Breast epithelium (tissue), 4 donors: ENCODE measurements around the gene PPARG. TPM values are rescaled to one million over a fixed set of nuclear protein-coding genes. Genes with fewer than 3 reads are reported as not detected.
A peak's percentile ranks its signal among the peaks of the same experiment; 100 is the strongest.

ENCODE experiments used
- DNase-seq, 2 donors: peaks; one replicate each; pipeline ENCODE4 v3.0.0-alpha.2; 2019; ENCODE audit warnings: low spot score in 2 of 2
- H3K27ac ChIP-seq, 2 donors: fragments of 200-600 bp; sonication (generic) in 1 of 2; one replicate each; pipeline ENCODE4 v1.5.1; 2016 to 2019; ENCODE audit warnings: mild to moderate bottlenecking in 1 of 2
- H3K27me3 ChIP-seq, 2 donors: fragments of 200-600 bp; sonication (generic) in 1 of 2; one replicate each; pipeline versions ENCODE4 v1.5.1 to v1.6.0; 2017 to 2019; ENCODE audit warnings: control low read depth in 1 of 2, mild to moderate bottlenecking in 1 of 2
- H3K36me3 ChIP-seq: fragments of 200-600 bp; one replicate; pipeline ENCODE4 v1.5.1; 2019
- H3K4me1 ChIP-seq, 2 donors: fragments of 200-600 bp; sonication (generic); one replicate each; pipeline ENCODE4 v1.5.1; 2016 to 2019; ENCODE audit warnings: control low read depth in 1 of 2
- H3K4me3 ChIP-seq, 3 donors: fragments of 200-600 bp; sonication (generic); 1 replicate in 2 of 3; 2 replicates in 1 of 3; pipeline ENCODE4 v1.5.1; 2016 to 2019; ENCODE audit warnings: mild to moderate bottlenecking in 3 of 3, moderate library complexity in 2 of 3
- H3K9me3 ChIP-seq, 2 donors: fragments of 200-600 bp; sonication (generic) in 1 of 2; one replicate each; pipeline ENCODE4 v1.5.1; 2016 to 2019; ENCODE audit warnings: control low read depth in 1 of 2
- POLR2A ChIP-seq: fragments of 450-650 bp; IDR thresholded peaks from one replicate; pipeline ENCODE4 v1.6.1; 2016; ENCODE audit warnings: antibody characterized with exemption, mild to moderate bottlenecking, moderate library complexity
- POLR2AphosphoS5 ChIP-seq, 3 donors: sonication (generic); formaldehyde crosslinking; IDR thresholded peaks; one replicate each; pipeline ENCODE4 v1.6.1; 2017; ENCODE audit warnings: antibody characterized with exemption in 3 of 3
- intact Hi-C: fragments of 100-400 bp; cut with DNase I; formaldehyde crosslinking; loops from one replicate; pipeline ENCODE4 v1.15.1; 2023; ENCODE audit warnings: low total_unique reads
- total RNA-seq, 3 donors: library from RNA; depleted of rRNA; stranded (reverse); fragments of >200 nt; gene quantifications; one replicate each; pipeline ENCODE4 v1.1.0, GENCODE V29; 2016
- TF ChIP-seq, protein P1 (sequence below), 3 donors: fragments of 450-650 bp; IDR thresholded peaks; one replicate each; pipeline ENCODE4 v1.5.1; 2016 to 2017; ENCODE audit warnings: antibody characterized with exemption in 3 of 3, mild to moderate bottlenecking in 3 of 3, moderate library complexity in 3 of 3

Gene PPARG
- total RNA-seq, 3 donors from 2014 or later: 44.2 to 359 (median 96.0) TPM

DNA sequence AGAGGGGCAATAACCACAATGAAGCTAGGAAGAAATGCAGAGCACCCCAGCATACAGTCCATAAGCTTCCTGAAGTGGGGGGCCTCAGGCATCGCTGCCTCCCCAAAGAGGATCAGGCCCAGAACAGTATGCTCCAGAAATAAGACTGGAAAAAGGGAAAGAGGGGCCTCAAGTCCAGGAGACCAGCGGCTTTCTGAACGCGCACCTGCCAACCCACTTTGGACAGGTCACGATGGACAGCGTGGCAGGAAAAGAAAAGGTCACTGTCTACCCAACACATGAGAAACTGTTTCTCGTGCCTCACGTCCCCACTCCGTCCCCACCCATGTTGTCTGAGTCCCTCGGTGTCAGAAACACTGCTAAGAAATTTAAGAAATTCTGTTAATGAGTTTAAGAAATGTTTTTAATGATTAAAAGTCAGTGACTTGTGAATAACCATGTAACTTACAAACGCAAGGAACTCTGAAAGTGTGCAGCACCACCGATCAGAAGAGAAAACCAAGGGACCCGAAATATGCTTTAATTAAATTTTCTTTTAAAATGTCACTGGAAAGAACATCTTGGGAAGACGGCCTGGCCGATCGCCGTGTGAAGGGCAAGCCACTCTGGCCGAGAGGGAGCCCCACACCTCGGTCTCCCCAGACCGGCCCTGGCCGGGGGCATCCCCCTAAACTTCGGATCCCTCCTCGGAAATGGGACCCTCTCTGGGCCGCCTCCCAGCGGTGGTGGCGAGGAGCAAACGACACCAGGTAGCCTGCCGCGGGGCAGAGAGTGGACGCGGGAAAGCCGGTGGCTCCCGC is 1.7 kb upstream of the PPARG start:
- no peaks in the 10 kb centered on the region for H3K36me3 ChIP-seq
- intact Hi-C loops: no loop called here

DNA sequence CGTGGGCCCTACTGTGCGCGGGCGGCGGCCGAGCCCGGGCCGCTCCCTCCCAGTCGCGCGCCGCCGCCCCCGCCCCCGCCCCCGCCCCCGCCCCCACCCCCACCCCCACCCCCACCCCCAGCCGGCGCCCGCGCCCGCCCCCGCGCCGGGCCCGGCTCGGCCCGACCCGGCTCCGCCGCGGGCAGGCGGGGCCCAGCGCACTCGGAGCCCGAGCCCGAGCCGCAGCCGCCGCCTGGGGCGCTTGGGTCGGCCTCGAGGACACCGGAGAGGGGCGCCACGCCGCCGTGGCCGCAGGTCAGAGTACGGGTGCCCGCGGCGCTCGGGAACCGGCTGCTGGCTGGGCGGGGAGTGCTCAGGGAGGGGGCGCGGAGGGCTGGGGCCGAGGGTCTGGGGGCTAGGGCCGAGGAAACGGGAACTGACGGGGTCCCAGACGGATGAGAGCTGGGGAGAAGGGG is 1.1 kb upstream of the PPARG start:
- Histone ChIP-seq H3K27me3 (no peaks in the 10 kb centered on the region), H3K4me3 (peak overlapping the region; percentile 71 to 91 (median 88)), H3K36me3 (no peaks in the 10 kb centered on the region), H3K27ac (peak overlapping the region; percentile 83 to 89), H3K9me3 (no peaks in the 10 kb centered on the region), H3K4me1 (no peaks in the 10 kb centered on the region)
- TF ChIP-seq POLR2A (no peak), POLR2AphosphoS5 (IDR thresholded peaks at IDR 0.05) (no peak)
- TF ChIP-seq, protein P1, sequence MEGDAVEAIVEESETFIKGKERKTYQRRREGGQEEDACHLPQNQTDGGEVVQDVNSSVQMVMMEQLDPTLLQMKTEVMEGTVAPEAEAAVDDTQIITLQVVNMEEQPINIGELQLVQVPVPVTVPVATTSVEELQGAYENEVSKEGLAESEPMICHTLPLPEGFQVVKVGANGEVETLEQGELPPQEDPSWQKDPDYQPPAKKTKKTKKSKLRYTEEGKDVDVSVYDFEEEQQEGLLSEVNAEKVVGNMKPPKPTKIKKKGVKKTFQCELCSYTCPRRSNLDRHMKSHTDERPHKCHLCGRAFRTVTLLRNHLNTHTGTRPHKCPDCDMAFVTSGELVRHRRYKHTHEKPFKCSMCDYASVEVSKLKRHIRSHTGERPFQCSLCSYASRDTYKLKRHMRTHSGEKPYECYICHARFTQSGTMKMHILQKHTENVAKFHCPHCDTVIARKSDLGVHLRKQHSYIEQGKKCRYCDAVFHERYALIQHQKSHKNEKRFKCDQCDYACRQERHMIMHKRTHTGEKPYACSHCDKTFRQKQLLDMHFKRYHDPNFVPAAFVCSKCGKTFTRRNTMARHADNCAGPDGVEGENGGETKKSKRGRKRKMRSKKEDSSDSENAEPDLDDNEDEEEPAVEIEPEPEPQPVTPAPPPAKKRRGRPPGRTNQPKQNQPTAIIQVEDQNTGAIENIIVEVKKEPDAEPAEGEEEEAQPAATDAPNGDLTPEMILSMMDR (IDR thresholded peaks at IDR 0.05): no peak
- DNase-seq: no peak
- intact Hi-C loops: no loop called here

More for the DNA sequence above, 1.7 kb upstream of the PPARG start:
- no peak for TF ChIP-seq POLR2A
- TF ChIP-seq POLR2AphosphoS5 (IDR thresholded peaks at IDR 0.05): no peak
- TF ChIP-seq, protein P1 (IDR thresholded peaks at IDR 0.05): no peak
- DNase-seq: no peak
- Histone ChIP-seq H3K27ac (peak overlapping the region; percentile 57 to 89), H3K9me3 (no peaks in the 10 kb centered on the region), H3K27me3 (no peaks in the 10 kb centered on the region), H3K4me1 (no peaks in the 10 kb centered on the region), H3K4me3 (peak overlapping the region; percentile 71 to 91 (median 88))

DNA sequence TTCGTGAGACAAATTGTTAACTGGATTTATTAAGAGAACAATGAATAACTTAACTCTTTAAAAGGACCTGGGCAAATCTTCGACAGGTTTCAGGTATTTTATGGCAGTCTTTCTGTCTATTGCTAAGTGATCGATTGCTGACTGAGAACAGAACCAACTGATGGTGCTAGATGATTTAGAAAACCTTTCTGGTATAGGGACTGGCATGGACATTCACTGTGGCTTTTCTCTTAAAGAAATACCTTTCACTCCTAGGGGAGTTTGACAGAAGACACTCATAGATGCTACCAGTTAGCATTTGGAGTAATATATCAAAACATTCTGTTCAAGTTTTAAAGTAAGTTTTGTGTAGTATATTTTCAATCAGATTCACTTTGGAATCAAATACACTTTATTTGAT is 654 bp downstream of the PPARG start:
- H3K36me3 ChIP-seq: no peaks in the 10 kb centered on the region
- H3K27me3 ChIP-seq: no peaks in the 10 kb centered on the region
- H3K4me1 ChIP-seq: no peaks in the 10 kb centered on the region
- TF ChIP-seq, protein P1 (IDR thresholded peaks at IDR 0.05): no peak
- TF ChIP-seq POLR2AphosphoS5 (IDR thresholded peaks at IDR 0.05) (no peak), POLR2A (no peak)
- intact Hi-C loops: no loop called here
- H3K9me3 ChIP-seq: no peaks in the 10 kb centered on the region
- peak overlapping the region; percentile 71 to 91 (median 88) for H3K4me3 ChIP-seq
- DNase-seq: no peak
- H3K27ac ChIP-seq: peak overlapping the region in 1 of 2 donors; percentile 49

DNA sequence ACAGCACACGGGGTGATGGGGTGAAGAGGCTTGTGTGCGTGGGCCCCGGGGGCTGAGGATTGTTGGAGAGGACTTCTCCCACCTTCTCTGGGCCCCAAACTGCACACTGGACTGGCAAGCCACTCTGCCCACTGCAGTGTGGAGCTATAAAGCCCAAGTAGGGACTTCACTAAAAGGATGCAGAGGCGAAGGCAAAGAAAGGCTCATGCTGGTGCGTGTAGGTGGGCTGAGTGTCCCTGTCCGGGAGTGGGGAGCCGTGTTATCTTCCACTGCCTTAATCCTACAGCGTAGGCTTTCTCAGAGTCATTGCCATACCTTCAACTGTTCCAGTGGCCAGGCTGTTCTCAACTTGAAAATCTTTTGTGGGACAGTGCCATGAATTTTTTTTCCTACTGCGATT is 3.9 kb downstream of the PPARG start:
- Histone ChIP-seq H3K4me3 (peak overlapping the region in 2 of 3 donors; percentile 20 to 46), H3K9me3 (no peaks in the 10 kb centered on the region), H3K4me1 (no peaks in the 10 kb centered on the region), H3K36me3 (no peaks in the 10 kb centered on the region), H3K27ac (peak overlapping the region in 1 of 2 donors; percentile 48), H3K27me3 (no peaks in the 10 kb centered on the region)
- intact Hi-C loops: no loop called here
- no peak for DNase-seq
- TF ChIP-seq POLR2A (no peak), POLR2AphosphoS5 (IDR thresholded peaks at IDR 0.05) (no peak)
- TF ChIP-seq, protein P1 (IDR thresholded peaks at IDR 0.05): no peak

DNA sequence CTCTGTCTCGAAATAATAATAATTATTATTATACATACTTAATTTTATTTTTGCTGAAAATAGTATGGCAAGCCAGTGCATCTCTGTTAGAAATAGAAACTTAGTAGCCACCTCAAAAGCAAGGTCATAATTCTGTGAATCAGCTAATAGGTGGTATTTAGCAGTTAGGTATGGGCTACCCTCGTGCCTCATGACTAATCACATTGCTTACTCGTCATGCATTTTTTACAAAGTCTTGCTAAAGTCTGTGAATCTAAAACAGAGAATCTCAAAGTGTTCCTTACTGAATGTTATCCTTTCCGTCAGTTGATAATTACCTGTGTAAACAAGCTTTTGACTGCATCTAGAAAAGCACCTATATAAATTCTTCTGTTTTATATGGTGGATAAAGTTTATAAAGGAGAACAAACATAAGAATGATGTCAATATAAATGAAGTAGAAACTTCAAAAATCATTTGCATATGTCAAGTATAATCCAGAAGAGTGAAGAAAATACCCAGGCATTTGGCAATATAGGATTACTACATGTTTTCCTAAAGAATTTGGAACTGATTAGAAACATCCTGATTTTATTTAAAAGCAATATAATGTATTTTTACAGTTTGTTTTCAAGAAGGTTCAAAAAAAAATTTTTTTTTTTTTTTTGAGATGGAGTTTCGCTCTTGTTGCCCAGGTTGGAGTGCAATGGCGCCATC is 6.2 kb downstream of the PPARG start:
- H3K27ac ChIP-seq: no peak overlapping the region
- H3K27me3 ChIP-seq: no peaks in the 10 kb centered on the region
- no peaks in the 10 kb centered on the region for H3K36me3 ChIP-seq
- TF ChIP-seq POLR2AphosphoS5 (IDR thresholded peaks at IDR 0.05): no peak
- TF ChIP-seq POLR2A: no peak
- TF ChIP-seq, protein P1 (IDR thresholded peaks at IDR 0.05): no peak
- H3K4me1 ChIP-seq: no peaks in the 10 kb centered on the region
- no peaks in the 10 kb centered on the region for H3K9me3 ChIP-seq
- H3K4me3 ChIP-seq: no peak overlapping the region
- no peak for DNase-seq
- intact Hi-C loops: no loop called here
